Transverse colon (tissue), 4 donors: Measurements from ENCODE around the gene LRRIQ1. TPM values are rescaled to one million over a fixed set of nuclear protein-coding genes. Genes with fewer than 3 reads are reported as not detected.

Source experiments
- DNase-seq: peaks from one replicate; pipeline ENCODE4 v3.0.0-alpha.2; 2019
- H3K27ac ChIP-seq, 4 donors: fragments of 200-600 bp; sonication (generic); 2 replicates each; pipeline ENCODE4 v1.5.1; 2016 to 2018; ENCODE audit warnings: inconsistent platforms in 4 of 4
- H3K27me3 ChIP-seq: fragments of 200-600 bp; sonication (generic); 2 replicates; pipeline ENCODE4 v1.5.1; 2017; ENCODE audit warnings: inconsistent platforms
- H3K36me3 ChIP-seq, 4 donors: fragments of 200-600 bp; sonication (generic); 2 replicates each; pipeline ENCODE4 v1.5.1; 2017 to 2019; ENCODE audit warnings: inconsistent platforms in 4 of 4
- H3K4me1 ChIP-seq, 4 donors: fragments of 200-600 bp; sonication (generic); 2 replicates each; pipeline ENCODE4 v1.5.1; 2017 to 2020; ENCODE audit warnings: inconsistent platforms in 4 of 4
- H3K4me3 ChIP-seq, 4 donors: fragments of 200-600 bp; sonication (generic); 1 replicate in 1 of 4; 2 replicates in 3 of 4; pipeline versions ENCODE4 v1.5.1 to v1.6.1; 2017 to 2019; ENCODE audit warnings: inconsistent platforms in 4 of 4
- H3K9me3 ChIP-seq, 2 donors: fragments of 200-600 bp; sonication (generic); 2 replicates each; pipeline ENCODE4 v1.5.1; 2017 to 2019; ENCODE audit warnings: inconsistent platforms in 2 of 2
- CTCF ChIP-seq, 5 experiments: fragments of 200-600 bp in 3 of 5; fragments of 450-650 bp in 2 of 5; sonication (generic) in 3 of 5; IDR thresholded peaks; 1 replicate in 2 of 5; 2 replicates in 3 of 5; pipeline ENCODE4 v1.5.1; 2016 to 2017; ENCODE audit warnings: antibody characterized with exemption in 5 of 5, inconsistent platforms in 3 of 5, mild to moderate bottlenecking in 2 of 5, moderate library complexity in 1 of 5
- EP300 ChIP-seq: sonication (generic); formaldehyde crosslinking; IDR thresholded peaks from one replicate; pipeline ENCODE4 v1.6.1; 2017; ENCODE audit warnings: antibody characterized with exemption, low read depth
- POLR2A ChIP-seq: fragments of 450-650 bp; IDR thresholded peaks from one replicate; pipeline ENCODE4 v1.6.1; 2016; ENCODE audit warnings: antibody characterized with exemption, mild to moderate bottlenecking, moderate library complexity
- POLR2AphosphoS5 ChIP-seq, 3 donors: sonication (generic); formaldehyde crosslinking; IDR thresholded peaks; one replicate each; pipeline ENCODE4 v1.6.1; 2016; ENCODE audit warnings: antibody characterized with exemption in 3 of 3
- WGBS, 2 donors: methylation state at CpG; one replicate each; pipeline ENCODE4 v1.1.5; 2018; ENCODE audit warnings: low coverage in 1 of 2; 5-methylcytosine and 5-hydroxymethylcytosine counted together
- in situ Hi-C, 4 donors: fragments of 200-750 bp; cut with MboI; loops; one replicate each; pipeline versions ENCODE4 v1.15.0 to v1.15.1; 2017; ENCODE audit warnings: low sequenced_read_pairs in 3 of 4, low pct_ligation_motif_present in 1 of 4, low pct_unique_long_range_greater_than_20kb in 1 of 4
- intact Hi-C: fragments of 100-400 bp; cut with DNase I; formaldehyde crosslinking; loops from one replicate; pipeline ENCODE4 v1.15.1; 2023; ENCODE audit warnings: low total_unique reads
- total RNA-seq, 4 donors: library from RNA; depleted of rRNA; stranded (reverse); fragments of >200 nt; gene quantifications; one replicate each; pipeline ENCODE4 v1.1.0, GENCODE V29; 2016

The LRRIQ1 gene
- total RNA-seq, 4 donors from 2014 or later: not detected

- WGBS, 2 donors: 4 to 5% methylated on average over 10 to 49 of the region's 49 CpGs
- DNase-seq: peak; percentile 9
- peak within 1 kb of the TSS in 3 of 4 donors; percentile 20 to 49 (median 28) for H3K4me3 ChIP-seq
- H3K27ac ChIP-seq: no peak within 1 kb of the TSS
- TF ChIP-seq CTCF (IDR thresholded peaks at IDR 0.05) (no peak), POLR2A (no peak), EP300 (no peak), POLR2AphosphoS5 (IDR thresholded peaks at IDR 0.05) (no peak)
- no peaks in the 10 kb centered on the region for H3K9me3 ChIP-seq
- peaks cover 100% of the 10 kb centered on the region for H3K27me3 ChIP-seq
- H3K4me1 ChIP-seq: peaks cover 5 to 19% (median 13%) of the 10 kb centered on the region in 4 donors
- in situ Hi-C loops (no loop called here), intact Hi-C loops (no loop called here)
- no peaks in the 10 kb centered on the region for H3K36me3 ChIP-seq
These were observed 244.2 kb downstream of the LRRIQ1 start, which contains the start of gene ALX1 for GRCh38 chr12:85280165-85280983. Gene ALX1 (plus strand): TSS chr12:85280220. CDS start chr12:85280262, 42 bp downstream.

DNA sequence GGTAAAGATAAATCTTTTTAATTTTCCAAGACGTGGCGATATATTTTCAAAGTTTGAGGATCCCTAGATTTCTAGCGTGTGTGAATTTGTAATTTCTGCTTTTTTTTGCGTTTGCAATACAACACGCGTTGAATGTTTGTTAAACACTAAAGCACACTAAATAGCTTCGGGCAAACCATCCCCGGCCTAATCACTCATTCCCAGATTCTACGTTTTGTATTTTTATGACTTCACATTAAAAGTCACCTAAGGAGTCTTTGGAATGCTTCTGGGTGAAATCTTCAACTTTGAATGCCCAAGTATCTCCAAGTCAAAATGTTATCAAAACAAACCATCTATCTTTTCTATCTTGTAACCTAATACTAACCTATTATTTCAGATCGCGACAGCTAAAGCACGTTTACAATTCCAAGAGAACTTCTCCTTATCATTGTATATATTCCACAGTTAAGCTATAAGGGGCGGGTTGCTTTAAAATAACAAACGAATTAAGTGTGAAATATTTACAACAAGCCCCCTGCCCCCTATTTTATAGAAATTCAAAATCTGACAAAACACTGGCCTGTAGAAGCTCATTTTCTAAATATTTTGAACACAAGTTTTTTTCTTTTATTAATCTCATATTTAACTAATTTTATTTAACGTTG, 245.0 kb downstream of the LRRIQ1 start:
- 9 to 10% methylated on average over 15 of the region's 15 CpGs for WGBS, 2 donors
- DNase-seq: no peak
- intact Hi-C loops: no loop called here

DNA sequence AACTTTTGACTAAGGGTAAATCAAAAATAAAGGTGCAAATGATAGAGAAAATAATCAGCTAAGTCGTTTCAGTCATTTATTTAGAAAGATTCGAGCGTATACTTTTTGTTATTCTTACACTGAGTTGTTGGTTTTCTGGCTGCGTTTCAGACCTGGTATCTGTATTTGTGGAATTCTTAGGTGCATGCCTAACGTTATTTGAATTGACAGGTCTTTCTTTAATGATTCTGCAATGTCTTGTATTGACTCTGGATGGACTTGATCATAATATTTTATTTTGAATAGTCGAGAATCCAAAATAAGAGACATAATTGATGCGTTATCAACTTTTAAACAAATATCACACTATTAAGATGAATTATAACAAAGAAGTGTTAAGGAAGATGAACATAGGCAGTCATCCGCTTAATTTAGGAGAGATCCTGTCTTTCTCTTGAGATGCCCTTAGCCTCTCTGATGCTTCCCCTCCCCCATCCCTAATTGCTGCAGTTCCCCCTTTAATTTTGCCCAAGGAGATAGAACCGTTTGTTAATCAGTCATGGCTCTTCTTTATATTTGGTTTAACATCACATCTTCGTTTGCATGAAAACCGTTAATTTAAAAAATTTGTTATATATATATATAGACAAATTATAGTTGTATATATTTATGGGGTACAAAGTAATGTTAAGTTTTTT, 245.6 kb downstream of the LRRIQ1 start:
- 13% methylated on average over 11 of the region's 11 CpGs for WGBS, 2 donors
- Histone ChIP-seq H3K9me3 (no peaks in the 10 kb centered on the region), H3K27ac (no peak overlapping the region), H3K27me3 (peaks cover 99% of the 10 kb centered on the region), H3K4me1 (peaks cover 5 to 19% (median 13%) of the 10 kb centered on the region in 4 donors), H3K36me3 (no peaks in the 10 kb centered on the region), H3K4me3 (no peak overlapping the region)
- in situ Hi-C loops: no loop called here
- DNase-seq: no peak
- intact Hi-C loops: no loop called here
- TF ChIP-seq CTCF (IDR thresholded peaks at IDR 0.05) (no peak), POLR2AphosphoS5 (IDR thresholded peaks at IDR 0.05) (no peak), EP300 (no peak), POLR2A (no peak)

More for the DNA sequence above, 245.0 kb downstream of the LRRIQ1 start:
- peaks cover 5 to 19% (median 13%) of the 10 kb centered on the region in 4 donors for H3K4me1 ChIP-seq
- H3K27ac ChIP-seq: no peak overlapping the region
- no peaks in the 10 kb centered on the region for H3K9me3 ChIP-seq
- H3K27me3 ChIP-seq: peaks cover 99% of the 10 kb centered on the region
- no peaks in the 10 kb centered on the region for H3K36me3 ChIP-seq
- in situ Hi-C loops: no loop called here
- peak overlapping the region in 3 of 4 donors; percentile 20 to 49 (median 28) for H3K4me3 ChIP-seq
- TF ChIP-seq POLR2AphosphoS5 (IDR thresholded peaks at IDR 0.05): peak in 1 of 3 donors; percentile 35
- TF ChIP-seq EP300: no peak

- Histone ChIP-seq H3K9me3 (no peaks in the 10 kb centered on the region), H3K4me1 (peaks cover 5 to 19% (median 13%) of the 10 kb centered on the region in 4 donors), H3K27me3 (peaks cover 86% of the 10 kb centered on the region), H3K4me3 (no peak overlapping the region), H3K36me3 (no peaks in the 10 kb centered on the region), H3K27ac (no peak overlapping the region)
- intact Hi-C loops (no loop called here), in situ Hi-C loops (no loop called here)
- TF ChIP-seq POLR2AphosphoS5 (IDR thresholded peaks at IDR 0.05) (no peak), POLR2A (no peak), EP300 (no peak), CTCF (IDR thresholded peaks at IDR 0.05) (no peak)
- WGBS, 2 donors: 17 to 36% methylated on average over 1 to 6 of the region's 6 CpGs
- no peak for DNase-seq
These were observed 247.4 kb downstream of the LRRIQ1 start for GRCh38 chr12:85283560-85283959.

Other genes starting within 250 kb of the LRRIQ1 start
- under 1 TPM in 3 of 4 donors, not detected in 1; 0.27 to 0.79 (median 0.37) TPM for gene SLC6A15, start 123.6 kb upstream of the LRRIQ1 start, total RNA-seq
- gene TSPAN19, start 74 bp upstream of the LRRIQ1 start, total RNA-seq: not detected
- gene ALX1, start 243.9 kb downstream of the LRRIQ1 start, total RNA-seq: not detected